ENCODE data around the gene CLTCL1. TPM values are rescaled to one million over a fixed set of nuclear protein-coding genes. Genes with fewer than 3 reads are reported as not detected.
A peak's percentile ranks its signal among the peaks of the same experiment; 100 is the strongest.

CLTCL1 gene
- total RNA-seq, 6 experiments from 2014 or later = 3.5 to 6.6 (median 5.7) TPM

DNA sequence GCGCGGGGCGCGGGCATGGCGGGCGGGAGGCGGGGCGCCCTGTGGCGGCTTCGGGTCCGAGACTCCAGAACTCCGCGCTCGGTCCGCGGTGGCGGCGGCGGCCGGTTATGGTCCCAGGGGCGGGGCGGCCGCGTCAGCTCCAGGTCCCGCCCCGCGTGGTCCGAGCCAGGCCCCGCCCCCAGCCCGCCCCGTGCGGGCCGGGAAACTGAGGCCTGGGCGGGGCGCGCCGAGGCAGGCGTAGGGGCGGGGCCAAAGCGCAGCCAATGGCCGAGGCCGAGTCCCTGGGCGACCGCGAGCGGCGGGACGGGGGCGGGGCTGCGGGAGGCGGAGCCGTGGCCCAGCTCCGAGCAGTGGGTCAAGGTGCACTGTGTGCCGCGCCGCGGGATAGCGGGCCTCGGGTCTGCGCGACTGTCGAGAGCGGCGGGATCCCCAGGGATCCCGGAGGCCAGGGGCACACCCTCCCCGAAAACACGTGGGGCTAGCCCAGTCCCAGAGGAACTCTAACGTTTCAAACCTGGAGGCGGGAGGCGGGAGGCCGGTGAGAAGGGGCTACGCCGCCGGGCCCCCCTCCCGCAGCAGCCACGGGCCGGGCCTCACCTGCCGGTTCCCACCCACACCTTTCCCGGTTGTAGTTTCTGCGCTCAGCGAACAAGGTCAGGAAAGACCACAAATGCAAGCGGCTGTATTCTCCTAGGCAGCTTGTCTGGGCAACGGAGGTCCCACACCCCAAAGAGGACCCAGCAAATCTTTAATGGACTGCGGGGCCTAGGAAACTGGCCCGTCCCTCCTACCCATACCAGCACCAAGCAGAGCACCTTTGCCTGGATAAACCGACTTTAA lies 112.6 kb downstream of the CLTCL1 start, which contains the start of gene SLC25A1:
Gene SLC25A1, minus strand, starts transcription at position 80 of the 840 bp plus-strand sequence. Its CDS starts 63 bp downstream, at position 17.
- Histone ChIP-seq H3K27ac (peak within 1 kb of the TSS; percentile 79 to 90 (median 84)), H3K27me3 (no peaks in the 10 kb centered on the region), H3K4me1 (peaks cover 0 to 46% (median 28%) of the 10 kb centered on the region in 4 donors), H3K4me3 (peak within 1 kb of the TSS; percentile 83 to 93 (median 89)), H3K9me3 (no peaks in the 10 kb centered on the region), H3K36me3 (no peaks in the 10 kb centered on the region)
- intact Hi-C loops (cut with DNase I) = loop anchor here in 1 of 2 donors (5.0 kb wide), 1 partner anchor 108 kb away; no protein-coding TSS in a partner anchor
- ATAC-seq (peak; percentile 78 to 87 (median 84)), DNase-seq (peak; percentile 96 to 97 (median 97))
- TF ChIP-seq POLR2A (IDR thresholded peaks at IDR 0.05) = peak; percentile 95
- TF ChIP-seq, protein P1, sequence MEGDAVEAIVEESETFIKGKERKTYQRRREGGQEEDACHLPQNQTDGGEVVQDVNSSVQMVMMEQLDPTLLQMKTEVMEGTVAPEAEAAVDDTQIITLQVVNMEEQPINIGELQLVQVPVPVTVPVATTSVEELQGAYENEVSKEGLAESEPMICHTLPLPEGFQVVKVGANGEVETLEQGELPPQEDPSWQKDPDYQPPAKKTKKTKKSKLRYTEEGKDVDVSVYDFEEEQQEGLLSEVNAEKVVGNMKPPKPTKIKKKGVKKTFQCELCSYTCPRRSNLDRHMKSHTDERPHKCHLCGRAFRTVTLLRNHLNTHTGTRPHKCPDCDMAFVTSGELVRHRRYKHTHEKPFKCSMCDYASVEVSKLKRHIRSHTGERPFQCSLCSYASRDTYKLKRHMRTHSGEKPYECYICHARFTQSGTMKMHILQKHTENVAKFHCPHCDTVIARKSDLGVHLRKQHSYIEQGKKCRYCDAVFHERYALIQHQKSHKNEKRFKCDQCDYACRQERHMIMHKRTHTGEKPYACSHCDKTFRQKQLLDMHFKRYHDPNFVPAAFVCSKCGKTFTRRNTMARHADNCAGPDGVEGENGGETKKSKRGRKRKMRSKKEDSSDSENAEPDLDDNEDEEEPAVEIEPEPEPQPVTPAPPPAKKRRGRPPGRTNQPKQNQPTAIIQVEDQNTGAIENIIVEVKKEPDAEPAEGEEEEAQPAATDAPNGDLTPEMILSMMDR (IDR thresholded peaks at IDR 0.05) = no peak
- WGBS (ENCODE audit: insufficient coverage, low coverage, low lambda C conversion rate, missing lambda C conversion rate) = 0% methylated on average over 2 of the region's 86 CpGs

DNA sequence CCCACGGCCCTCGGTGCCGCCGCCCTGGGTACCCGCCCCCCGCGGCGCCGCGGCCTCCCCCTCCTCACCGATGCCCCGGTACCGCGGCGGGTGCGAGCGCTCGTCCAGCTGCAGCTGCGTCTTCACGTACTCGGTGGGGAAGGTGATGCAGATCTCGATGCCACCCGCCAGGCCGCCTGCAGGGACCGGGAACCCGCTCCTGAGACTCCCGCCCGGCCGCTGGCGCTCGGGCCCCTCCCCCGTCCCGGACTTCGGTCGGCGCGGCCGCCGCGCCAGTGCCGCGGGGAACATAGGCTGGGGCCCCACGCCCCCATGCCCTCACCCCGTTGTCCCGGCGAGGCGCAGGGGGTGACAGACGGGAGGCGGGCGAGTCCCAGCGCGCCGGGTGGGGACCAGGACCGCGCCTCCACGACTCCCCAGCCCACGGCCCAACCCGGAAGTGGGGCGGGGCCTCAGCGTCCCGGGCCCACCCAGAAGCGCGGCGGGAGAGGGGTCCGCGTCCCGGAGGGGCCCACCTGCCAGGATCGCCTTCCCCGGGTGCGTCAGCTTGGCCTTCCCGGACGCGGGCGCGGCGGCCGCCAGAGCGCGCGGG lies 113.4 kb downstream of the CLTCL1 start:
- no peak for TF ChIP-seq POLR2A (IDR thresholded peaks at IDR 0.05)
- TF ChIP-seq, protein P1 (IDR thresholded peaks at IDR 0.05) = no peak
- Histone ChIP-seq H3K9me3 (no peaks in the 10 kb centered on the region), H3K27ac (peak overlapping the region; percentile 73 to 84 (median 79)), H3K4me3 (peak overlapping the region; percentile 83 to 93 (median 89)), H3K27me3 (no peaks in the 10 kb centered on the region), H3K4me1 (peaks cover 0 to 53% (median 28%) of the 10 kb centered on the region in 4 donors), H3K36me3 (no peaks in the 10 kb centered on the region)
- peak in 2 of 3 donors; percentile 75 to 79 for DNase-seq
- intact Hi-C loops (cut with DNase I) = loop anchor here in 1 of 2 donors (5.0 kb wide), 1 partner anchor 109 kb away; no protein-coding TSS in a partner anchor
- WGBS (ENCODE audit: insufficient coverage, low coverage, low lambda C conversion rate, missing lambda C conversion rate) = no CpG with 5 or more reads among the region's 80 CpGs
- ATAC-seq = peak; percentile 6 to 24 (median 16)

DNA sequence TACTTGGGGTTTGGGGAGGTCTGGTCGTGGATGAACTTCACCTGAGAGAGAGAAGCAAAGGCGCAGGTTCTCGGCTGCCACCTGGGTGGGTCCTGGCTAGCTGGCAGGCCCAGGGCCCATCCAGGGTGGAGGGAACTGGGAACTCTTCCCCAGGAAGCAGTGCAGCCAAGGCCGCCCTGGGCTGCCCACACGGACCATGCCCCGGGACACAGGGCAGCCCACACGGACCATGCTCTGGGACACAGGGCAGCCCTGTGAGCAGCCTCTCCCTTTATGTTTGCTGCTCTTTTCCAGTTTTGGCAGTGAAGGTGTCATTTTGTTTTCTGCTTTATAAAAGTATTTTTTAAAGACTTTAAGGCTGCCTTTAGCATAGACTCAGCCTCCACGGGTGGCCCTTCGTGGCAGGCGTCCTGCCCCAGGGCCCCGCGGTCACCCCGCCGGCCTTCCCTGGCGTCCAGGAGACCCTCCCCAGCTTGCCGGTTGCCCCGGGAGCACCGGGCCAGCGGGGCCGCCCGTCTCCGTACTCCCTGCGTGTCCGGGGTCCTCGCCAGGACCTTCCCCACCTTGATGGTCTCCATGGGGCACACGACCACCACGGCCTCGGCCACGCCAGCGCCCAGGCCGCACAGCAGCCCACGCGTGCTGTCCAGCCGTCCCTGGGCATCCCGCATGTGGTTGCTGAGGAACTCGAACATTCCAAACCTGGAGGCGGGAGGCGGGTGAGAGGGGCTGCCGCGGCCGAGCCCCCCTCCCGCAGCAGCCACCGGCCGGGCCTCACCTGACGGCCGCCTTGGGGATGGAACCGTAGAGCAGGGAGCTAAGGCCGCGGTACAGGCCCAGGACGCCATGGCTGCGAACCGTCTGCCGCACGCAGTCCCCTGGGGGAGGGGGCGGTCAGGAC lies 114.1 kb downstream of the CLTCL1 start:
- Histone ChIP-seq H3K36me3 (no peaks in the 10 kb centered on the region), H3K4me1 (peaks cover 0 to 61% (median 31%) of the 10 kb centered on the region in 4 donors), H3K27me3 (no peaks in the 10 kb centered on the region), H3K9me3 (no peaks in the 10 kb centered on the region), H3K27ac (peak overlapping the region; percentile 73 to 84 (median 79)), H3K4me3 (peak overlapping the region; percentile 83 to 93 (median 89))
- intact Hi-C loops (cut with DNase I) = loop anchor here in 1 of 2 donors (5.0 kb wide), 1 partner anchor 110 kb away; no protein-coding TSS in a partner anchor
- TF ChIP-seq, protein P1 (IDR thresholded peaks at IDR 0.05) = no peak
- TF ChIP-seq POLR2A (IDR thresholded peaks at IDR 0.05) = no peak
- peak in 3 of 4 donors; percentile 5 to 28 (median 21) for ATAC-seq
- 5% methylated on average over 11 of the region's 55 CpGs for WGBS (ENCODE audit: insufficient coverage, low coverage, low lambda C conversion rate, missing lambda C conversion rate)
- peak in 2 of 3 donors; percentile 75 to 76 for DNase-seq

DNA sequence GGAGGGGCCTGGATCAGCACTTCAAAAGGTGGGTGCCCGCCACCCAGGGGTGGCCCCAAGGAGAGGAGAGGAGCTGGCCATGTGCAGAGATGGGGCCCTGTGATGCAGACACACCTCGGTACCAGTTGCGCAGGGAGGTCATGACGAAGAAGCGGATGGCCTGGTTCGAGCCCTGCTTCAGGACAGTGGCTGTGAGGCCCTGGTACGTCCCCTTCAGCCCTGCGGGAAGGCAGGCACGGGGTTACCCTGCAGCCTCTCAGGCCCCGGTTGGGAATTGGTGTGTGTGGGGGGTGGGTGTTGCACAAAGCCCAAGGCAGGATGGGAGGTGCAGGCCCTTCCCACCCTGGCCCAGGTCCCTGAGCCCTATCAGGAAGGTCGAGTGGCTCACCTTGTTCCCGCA lies 114.8 kb downstream of the CLTCL1 start:
- Histone ChIP-seq H3K4me1 (peaks cover 0 to 65% (median 32%) of the 10 kb centered on the region in 4 donors), H3K27ac (peak overlapping the region in 2 of 3 donors; percentile 73 to 84), H3K9me3 (no peaks in the 10 kb centered on the region), H3K36me3 (no peaks in the 10 kb centered on the region), H3K27me3 (no peaks in the 10 kb centered on the region), H3K4me3 (peak overlapping the region in 2 of 3 donors; percentile 89 to 93)
- intact Hi-C loops (cut with DNase I) = loop anchor here in 1 of 2 donors (5.0 kb wide), 1 partner anchor 111 kb away; no protein-coding TSS in a partner anchor
- ATAC-seq = no peak
- no peak for TF ChIP-seq POLR2A (IDR thresholded peaks at IDR 0.05)
- TF ChIP-seq, protein P1 (IDR thresholded peaks at IDR 0.05) = no peak
- DNase-seq = no peak
- WGBS (ENCODE audit: insufficient coverage, low coverage, low lambda C conversion rate, missing lambda C conversion rate) = no CpG with 5 or more reads among the region's 12 CpGs

Data from right lobe of liver (tissue), 6 donors.